ENCODE results near the gene FOXL3.

The FOXL3 gene

DNA sequence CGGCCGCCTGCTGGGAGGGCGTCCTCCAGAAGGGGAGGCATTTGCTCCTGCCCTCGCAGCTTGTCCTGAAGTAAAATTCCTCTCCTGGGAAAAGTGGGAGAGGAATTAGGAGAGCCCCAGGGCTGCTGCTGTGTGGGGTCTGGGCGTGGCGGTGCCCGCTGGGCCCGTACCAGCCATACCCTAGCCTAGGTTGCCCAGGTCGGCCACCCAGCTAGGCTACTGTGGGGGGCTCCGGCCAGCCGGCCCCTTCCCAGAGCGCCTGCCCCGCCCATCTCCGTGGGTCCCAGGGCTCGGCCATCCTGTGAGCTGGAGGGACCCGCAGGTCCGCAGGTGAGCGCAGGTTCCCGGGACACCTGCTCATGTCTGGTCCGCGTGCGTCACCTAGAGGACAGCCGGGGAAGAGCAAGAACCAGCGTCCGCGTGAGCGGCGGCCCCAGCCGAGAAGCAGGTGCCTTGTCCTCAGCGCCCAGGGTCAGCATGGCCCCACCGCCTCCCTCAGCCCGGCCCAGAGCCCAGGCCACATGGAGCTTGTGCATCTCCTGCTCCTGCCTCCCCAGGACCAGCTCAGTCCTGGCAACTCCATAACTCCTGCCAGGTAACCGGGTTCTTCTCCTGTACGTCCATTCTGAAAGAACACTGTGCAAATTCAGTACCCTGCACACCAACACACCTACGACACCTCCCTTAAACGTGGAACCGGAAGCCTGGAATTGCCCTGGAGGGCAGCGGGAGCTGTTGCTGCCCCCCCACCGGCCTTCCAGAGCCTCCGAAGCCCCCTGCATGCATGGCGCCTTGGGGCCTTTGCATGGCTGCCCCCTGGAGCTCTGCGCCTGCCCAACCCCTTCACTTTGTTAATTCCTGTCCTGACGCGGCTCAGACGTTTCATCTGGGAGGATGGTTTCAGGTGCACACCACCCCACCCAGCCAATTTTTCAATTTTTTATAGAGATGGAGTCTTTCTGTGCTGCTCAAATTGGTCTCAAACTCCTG lies 22.8 kb upstream of the FOXL3 start:
- TF ChIP-seq, protein P1, sequence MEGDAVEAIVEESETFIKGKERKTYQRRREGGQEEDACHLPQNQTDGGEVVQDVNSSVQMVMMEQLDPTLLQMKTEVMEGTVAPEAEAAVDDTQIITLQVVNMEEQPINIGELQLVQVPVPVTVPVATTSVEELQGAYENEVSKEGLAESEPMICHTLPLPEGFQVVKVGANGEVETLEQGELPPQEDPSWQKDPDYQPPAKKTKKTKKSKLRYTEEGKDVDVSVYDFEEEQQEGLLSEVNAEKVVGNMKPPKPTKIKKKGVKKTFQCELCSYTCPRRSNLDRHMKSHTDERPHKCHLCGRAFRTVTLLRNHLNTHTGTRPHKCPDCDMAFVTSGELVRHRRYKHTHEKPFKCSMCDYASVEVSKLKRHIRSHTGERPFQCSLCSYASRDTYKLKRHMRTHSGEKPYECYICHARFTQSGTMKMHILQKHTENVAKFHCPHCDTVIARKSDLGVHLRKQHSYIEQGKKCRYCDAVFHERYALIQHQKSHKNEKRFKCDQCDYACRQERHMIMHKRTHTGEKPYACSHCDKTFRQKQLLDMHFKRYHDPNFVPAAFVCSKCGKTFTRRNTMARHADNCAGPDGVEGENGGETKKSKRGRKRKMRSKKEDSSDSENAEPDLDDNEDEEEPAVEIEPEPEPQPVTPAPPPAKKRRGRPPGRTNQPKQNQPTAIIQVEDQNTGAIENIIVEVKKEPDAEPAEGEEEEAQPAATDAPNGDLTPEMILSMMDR (IDR thresholded peaks at IDR 0.05; ENCODE audit: low read depth, low read length, poor library complexity, severe bottlenecking) = no peak
- TF ChIP-seq EZH2phosphoT487 (IDR thresholded peaks at IDR 0.05; ENCODE audit: borderline replicate concordance, low read length) = no peak

DNA sequence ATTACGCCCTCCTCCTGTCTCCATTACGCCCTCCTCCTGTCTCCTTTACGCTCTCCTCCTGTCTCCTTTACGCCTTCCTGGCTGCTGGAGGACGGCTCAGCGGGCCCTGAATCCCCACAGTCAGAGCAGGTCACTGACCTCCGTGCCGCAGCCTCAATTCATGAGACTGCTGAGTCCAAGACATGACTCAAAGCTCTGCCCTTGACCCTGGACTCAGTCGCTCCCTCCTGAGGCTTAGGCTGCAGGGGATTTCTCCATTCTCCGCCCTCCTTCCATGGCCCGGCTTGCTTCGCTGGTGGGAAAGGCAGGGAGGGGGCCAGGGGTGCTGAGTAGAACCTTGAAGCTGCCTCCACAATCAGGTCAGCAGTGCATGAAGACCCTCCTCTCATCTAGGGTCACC lies 21.0 kb upstream of the FOXL3 start:
- no peaks in the 10 kb centered on the region for H3K79me2 ChIP-seq (ENCODE audit: control insufficient read depth, low read length)
- no peaks in the 10 kb centered on the region for H3K27me3 ChIP-seq (ENCODE audit: control insufficient read depth, low read length)
- H3K36me3 ChIP-seq (ENCODE audit: control insufficient read depth, low read length) = no peaks in the 10 kb centered on the region
- H4K20me1 ChIP-seq (ENCODE audit: control insufficient read depth, insufficient read depth, low read depth, low read length) = no peaks in the 10 kb centered on the region
- no peak overlapping the region for H3K27ac ChIP-seq (ENCODE audit: low read depth, low read length)
- no peak overlapping the region for H3K4me2 ChIP-seq (ENCODE audit: low read length)
- no peaks in the 10 kb centered on the region for H3K4me1 ChIP-seq (ENCODE audit: control insufficient read depth, low read length)
- H3K9me2 ChIP-seq (replicated peaks; ENCODE audit: control insufficient read depth, low read length) = no peaks in the 10 kb centered on the region
- TF ChIP-seq, protein P1 (IDR thresholded peaks at IDR 0.05; ENCODE audit: low read depth, low read length, poor library complexity, severe bottlenecking) = no peak
- TF ChIP-seq EZH2phosphoT487 (IDR thresholded peaks at IDR 0.05; ENCODE audit: borderline replicate concordance, low read length) = no peak
- no peak overlapping the region for H3K4me3 ChIP-seq (ENCODE audit: low read length)
- H3K9me3 ChIP-seq (ENCODE audit: control insufficient read depth, insufficient read depth, low read length) = peaks cover 67% of the 10 kb centered on the region
- H3F3A ChIP-seq (ENCODE audit: control insufficient read depth, insufficient read depth) = peaks cover 3% of the 10 kb centered on the region

More for the DNA sequence above, 22.8 kb upstream of the FOXL3 start:
- Histone ChIP-seq H3K79me2 (ENCODE audit: control insufficient read depth, low read length) (no peaks in the 10 kb centered on the region), H4K20me1 (ENCODE audit: control insufficient read depth, insufficient read depth, low read depth, low read length) (no peaks in the 10 kb centered on the region), H3K36me3 (ENCODE audit: control insufficient read depth, low read length) (peaks cover 4% of the 10 kb centered on the region; the same call in 1 of the 2 replicates), H3K27me3 (ENCODE audit: control insufficient read depth, low read length) (no peaks in the 10 kb centered on the region), H3K9me3 (ENCODE audit: control insufficient read depth, insufficient read depth, low read length) (peaks cover 66% of the 10 kb centered on the region), H3K4me2 (ENCODE audit: low read length) (no peak overlapping the region), H3K27ac (ENCODE audit: low read depth, low read length) (no peak overlapping the region), H3K4me1 (ENCODE audit: control insufficient read depth, low read length) (no peaks in the 10 kb centered on the region), H3F3A (ENCODE audit: control insufficient read depth, insufficient read depth) (peaks cover 11% of the 10 kb centered on the region), H3K4me3 (ENCODE audit: low read length) (no peak overlapping the region), H3K9me2 (replicated peaks; ENCODE audit: control insufficient read depth, low read length) (no peaks in the 10 kb centered on the region)

DNA sequence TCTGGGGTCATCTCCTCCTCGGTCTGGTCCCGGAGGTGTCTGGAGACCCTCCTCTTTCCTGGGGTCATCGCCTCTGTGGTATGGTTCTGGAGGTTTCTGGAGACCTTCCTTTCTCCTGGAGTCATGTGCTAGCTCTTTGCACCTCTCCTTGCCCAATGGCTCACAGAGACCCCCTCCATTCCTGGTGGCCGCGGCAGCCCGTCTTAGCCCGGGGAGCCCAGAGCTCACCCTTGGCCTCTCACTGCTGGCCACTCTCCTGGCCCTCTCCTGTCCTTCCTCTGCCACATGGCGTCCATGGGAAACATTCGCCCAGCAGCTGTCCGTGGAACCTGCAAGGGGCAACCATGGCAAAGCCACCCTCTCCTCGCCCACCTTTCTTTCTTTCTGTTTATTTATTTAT lies 20.2 kb upstream of the FOXL3 start:
- no peaks in the 10 kb centered on the region for H3K36me3 ChIP-seq (ENCODE audit: control insufficient read depth, low read length)
- no peaks in the 10 kb centered on the region for H4K20me1 ChIP-seq (ENCODE audit: control insufficient read depth, insufficient read depth, low read depth, low read length)
- no peaks in the 10 kb centered on the region for H3K4me1 ChIP-seq (ENCODE audit: control insufficient read depth, low read length)
- no peaks in the 10 kb centered on the region for H3K27me3 ChIP-seq (ENCODE audit: control insufficient read depth, low read length)
- H3K79me2 ChIP-seq (ENCODE audit: control insufficient read depth, low read length) = no peaks in the 10 kb centered on the region
- no peak overlapping the region for H3K4me2 ChIP-seq (ENCODE audit: low read length)
- TF ChIP-seq, protein P1 (IDR thresholded peaks at IDR 0.05; ENCODE audit: low read depth, low read length, poor library complexity, severe bottlenecking) = no peak
- TF ChIP-seq EZH2phosphoT487 (IDR thresholded peaks at IDR 0.05; ENCODE audit: borderline replicate concordance, low read length) = no peak
- no peak overlapping the region for H3K27ac ChIP-seq (ENCODE audit: low read depth, low read length)
- peaks cover 60% of the 10 kb centered on the region for H3K9me3 ChIP-seq (ENCODE audit: control insufficient read depth, insufficient read depth, low read length)
- no peak overlapping the region for H3K4me3 ChIP-seq (ENCODE audit: low read length)
- no peaks in the 10 kb centered on the region for H3F3A ChIP-seq (ENCODE audit: control insufficient read depth, insufficient read depth)
- H3K9me2 ChIP-seq (replicated peaks; ENCODE audit: control insufficient read depth, low read length) = no peaks in the 10 kb centered on the region
